HEK293T (cell line): Measurements from ENCODE around the gene GPR151.

ENCODE experiments used
- CTCF ChIA-PET: fragments of 350-600 bp; formaldehyde crosslinking; extraction: SDS; loops from one replicate; lab custom pipeline; 2021; ENCODE audit warnings: antibody characterized with exemption, inconsistent platforms; lab: Yijun Ruan, JAX
- POLR2A ChIA-PET: fragments of 350-600 bp; formaldehyde crosslinking; extraction: SDS; loops from one replicate; lab custom pipeline; 2020; ENCODE audit warnings: antibody characterized with exemption, inconsistent platforms; lab: Yijun Ruan, JAX
- DNase-seq: peaks from one replicate; pipeline ENCODE4 v3.0.0; 2012; ENCODE audit warnings: mixed read lengths; ENCODE audit errors: extremely low spot score
- ARNT ChIP-seq: fragments of 450-650 bp; IDR thresholded peaks from 2 replicates; pipeline ENCODE4 v1.6.1; 2017; ENCODE audit warnings: mild to moderate bottlenecking
- BHLHE40 ChIP-seq: fragments of 450-650 bp; IDR thresholded peaks from 2 replicates; pipeline ENCODE4 v1.6.1; 2016; ENCODE audit warnings: mild to moderate bottlenecking, moderate library complexity, borderline replicate concordance
- CTBP1 ChIP-seq: fragments of 450-650 bp; IDR thresholded peaks from 2 replicates; pipeline ENCODE4 v1.6.1; 2016; ENCODE audit warnings: borderline replicate concordance
- ELF4 ChIP-seq: fragments of 450-650 bp; IDR thresholded peaks from 2 replicates; pipeline ENCODE4 v1.6.1; 2017; ENCODE audit warnings: antibody characterized with exemption
- FOXA1 ChIP-seq: fragments of 450-650 bp; IDR thresholded peaks from 2 replicates; pipeline ENCODE4 v1.6.1; 2016; ENCODE audit warnings: mild to moderate bottlenecking
- FOXK2 ChIP-seq: fragments of 450-650 bp; IDR thresholded peaks from 2 replicates; pipeline ENCODE4 v1.6.1; 2016; ENCODE audit warnings: mild to moderate bottlenecking
- FOXM1 ChIP-seq: fragments of 450-650 bp; IDR thresholded peaks from 2 replicates; pipeline ENCODE4 v1.6.1; 2017; ENCODE audit warnings: mild to moderate bottlenecking, borderline replicate concordance
- HDGF ChIP-seq: fragments of 450-650 bp; IDR thresholded peaks from 2 replicates; pipeline ENCODE4 v1.6.1; 2017; ENCODE audit warnings: antibody characterized with exemption, borderline replicate concordance
- L3MBTL2 ChIP-seq: fragments of 450-650 bp; conservative IDR thresholded peaks from 2 replicates; pipeline ENCODE4 v1.6.1; 2016; ENCODE audit warnings: mild to moderate bottlenecking
- LEF1 ChIP-seq: fragments of 450-650 bp; IDR thresholded peaks from 2 replicates; pipeline ENCODE4 v1.6.1; 2017; ENCODE audit warnings: mild to moderate bottlenecking, borderline replicate concordance
- NFRKB ChIP-seq: fragments of 450-650 bp; IDR thresholded peaks from 2 replicates; pipeline ENCODE4 v1.6.1; 2016; ENCODE audit warnings: mild to moderate bottlenecking, moderate library complexity
- SP1 ChIP-seq: fragments of 450-650 bp; IDR thresholded peaks from 2 replicates; pipeline ENCODE4 v1.6.1; 2017
- SUZ12 ChIP-seq: fragments of 450-650 bp; IDR thresholded peaks from 2 replicates; pipeline ENCODE4 v1.6.1; 2016; ENCODE audit warnings: mild to moderate bottlenecking
- TARDBP ChIP-seq: fragments of 450-650 bp; IDR thresholded peaks from 2 replicates; pipeline ENCODE4 v1.6.1; 2016
- ZNF384 ChIP-seq: fragments of 450-650 bp; IDR thresholded peaks from 2 replicates; pipeline ENCODE4 v1.6.1; 2016
- TF ChIP-seq, protein P1 (sequence below): fragments of 450-650 bp; IDR thresholded peaks from 2 replicates; pipeline ENCODE4 v1.6.1; 2016

GPR151 gene

DNA sequence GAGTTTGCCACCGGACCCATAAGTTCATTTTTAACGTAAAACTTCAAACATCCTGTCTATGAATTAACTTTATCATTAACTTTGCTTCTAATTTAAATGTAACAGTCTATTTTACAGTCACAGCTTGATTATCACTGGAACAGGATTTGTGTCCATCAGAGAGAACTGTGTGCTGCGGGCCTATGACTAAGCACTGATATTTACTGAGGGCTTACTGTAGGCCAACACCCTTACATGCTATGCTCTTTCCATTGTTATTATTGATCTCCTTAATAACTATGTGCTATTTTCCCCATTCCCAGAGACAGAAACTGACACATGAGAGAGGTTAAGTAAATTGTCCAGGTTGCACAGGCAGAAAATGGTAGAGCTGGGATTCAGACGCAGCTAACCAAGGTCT is 24.0 kb upstream of the GPR151 start:
- ChIA-PET POLR2A (no interaction called here), CTCF (interaction anchor here (0.5 to 3.4 kb wide), 4 partner anchors 100 to 1857 kb away, joined by 3 to 26 read pairs (median 6); no protein-coding TSS in a partner anchor)
- DNase-seq: no peak
- no peak for TF ChIP-seq ZNF384
- TF ChIP-seq HDGF: no peak
- TF ChIP-seq LEF1: no peak
- no peak for TF ChIP-seq SUZ12
- no peak for TF ChIP-seq L3MBTL2
- TF ChIP-seq NFRKB: no peak
- no peak for TF ChIP-seq FOXA1
- TF ChIP-seq CTBP1: no peak
- TF ChIP-seq ELF4: no peak
- TF ChIP-seq, protein P1, sequence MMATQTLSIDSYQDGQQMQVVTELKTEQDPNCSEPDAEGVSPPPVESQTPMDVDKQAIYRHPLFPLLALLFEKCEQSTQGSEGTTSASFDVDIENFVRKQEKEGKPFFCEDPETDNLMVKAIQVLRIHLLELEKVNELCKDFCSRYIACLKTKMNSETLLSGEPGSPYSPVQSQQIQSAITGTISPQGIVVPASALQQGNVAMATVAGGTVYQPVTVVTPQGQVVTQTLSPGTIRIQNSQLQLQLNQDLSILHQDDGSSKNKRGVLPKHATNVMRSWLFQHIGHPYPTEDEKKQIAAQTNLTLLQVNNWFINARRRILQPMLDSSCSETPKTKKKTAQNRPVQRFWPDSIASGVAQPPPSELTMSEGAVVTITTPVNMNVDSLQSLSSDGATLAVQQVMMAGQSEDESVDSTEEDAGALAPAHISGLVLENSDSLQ: no peak
- TF ChIP-seq TARDBP: no peak
- no peak for TF ChIP-seq FOXK2
- no peak for TF ChIP-seq BHLHE40

- TF ChIP-seq LEF1 (no peak), FOXK2 (no peak), SUZ12 (no peak), SP1 (no peak), FOXM1 (no peak), L3MBTL2 (no peak), ARNT (no peak), FOXA1 (no peak), CTBP1 (no peak), BHLHE40 (no peak), ZNF384 (no peak), ELF4 (no peak), TARDBP (no peak), NFRKB (no peak)
- TF ChIP-seq, protein P1: no peak
- no peak for DNase-seq
- ChIA-PET CTCF (interaction anchor here (0.5 to 1.6 kb wide), 3 partner anchors 8 to 650 kb away, joined by 3 to 6 read pairs (median 4); no protein-coding TSS in a partner anchor), POLR2A (no interaction called here)
These were observed 22.4 kb upstream of the GPR151 start for GRCh38 chr5:146538432-146538831.

DNA sequence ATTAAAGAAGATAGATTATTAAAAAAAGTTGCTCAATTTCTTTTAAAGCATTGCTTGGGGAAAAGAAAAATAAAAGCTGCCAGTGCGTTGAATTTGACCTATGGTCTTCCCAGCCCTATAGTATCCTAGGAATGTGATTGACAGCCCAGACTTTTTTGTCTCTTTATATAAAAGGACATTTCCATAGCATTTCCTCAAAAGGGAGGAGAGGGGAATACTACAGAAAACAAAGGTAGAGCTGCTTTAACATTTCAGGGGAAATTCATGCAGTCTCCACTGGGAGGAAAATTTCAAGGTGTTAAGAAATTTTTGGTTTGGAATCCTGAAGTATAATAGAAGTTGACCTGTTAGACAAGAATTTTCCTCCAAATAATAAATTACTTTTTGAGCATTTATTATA is 17.9 kb upstream of the GPR151 start:
- CTCF ChIA-PET: interaction anchor here (0.5 to 3.6 kb wide), 17 partner anchors 9 to 1029 kb away, joined by 3 to 22 read pairs (median 4); partner anchors contain the start of gene GPR151
- DNase-seq: no peak
- POLR2A ChIA-PET: no interaction called here
- TF ChIP-seq TARDBP (no peak), ARNT (no peak), ZNF384 (no peak), CTBP1 (no peak), SUZ12 (no peak), BHLHE40 (no peak), HDGF (no peak), L3MBTL2 (no peak), ELF4 (no peak), FOXM1 (no peak), SP1 (no peak), LEF1 (no peak)
- TF ChIP-seq, protein P1: no peak

DNA sequence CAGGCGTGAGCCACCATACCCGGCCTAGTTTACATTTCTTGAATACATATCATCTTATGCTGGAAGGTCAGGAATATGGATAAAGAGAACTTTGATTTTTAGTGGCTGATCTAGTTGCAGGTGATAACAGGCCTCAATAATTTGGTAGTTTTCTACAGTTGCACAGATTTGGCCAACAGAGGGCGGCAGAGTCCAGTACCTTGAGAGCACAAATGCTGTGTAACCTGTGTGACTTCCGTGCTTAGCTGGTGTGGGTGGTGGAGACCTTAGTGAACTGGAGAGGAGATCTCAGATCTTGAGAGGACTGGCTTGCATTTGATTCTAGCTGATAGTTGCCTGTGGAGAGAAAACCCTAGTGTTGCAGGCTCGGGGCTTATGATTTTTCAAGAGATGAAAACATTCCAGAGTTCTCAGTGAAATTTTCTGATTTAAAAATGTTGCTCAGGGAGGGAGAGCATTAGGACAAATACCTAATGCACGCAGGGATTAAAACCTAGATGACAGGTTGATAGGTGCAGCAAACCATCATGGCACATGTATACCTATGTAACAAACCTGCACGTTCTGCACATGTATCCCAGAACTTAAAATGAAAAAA is 17.4 kb upstream of the GPR151 start:
- no peak for TF ChIP-seq ELF4
- TF ChIP-seq L3MBTL2: no peak
- TF ChIP-seq SP1: no peak
- no peak for TF ChIP-seq ZNF384
- TF ChIP-seq FOXK2: no peak
- no peak for TF ChIP-seq LEF1
- TF ChIP-seq, protein P1: no peak
- TF ChIP-seq TARDBP: no peak
- no peak for TF ChIP-seq FOXM1
- no peak for TF ChIP-seq FOXA1
- peak; percentile 72 for DNase-seq
- ChIA-PET CTCF (interaction anchor here (0.5 to 3.6 kb wide), 18 partner anchors 9 to 1029 kb away, joined by 3 to 22 read pairs (median 4); partner anchors contain the start of gene GPR151), POLR2A (no interaction called here)

DNA sequence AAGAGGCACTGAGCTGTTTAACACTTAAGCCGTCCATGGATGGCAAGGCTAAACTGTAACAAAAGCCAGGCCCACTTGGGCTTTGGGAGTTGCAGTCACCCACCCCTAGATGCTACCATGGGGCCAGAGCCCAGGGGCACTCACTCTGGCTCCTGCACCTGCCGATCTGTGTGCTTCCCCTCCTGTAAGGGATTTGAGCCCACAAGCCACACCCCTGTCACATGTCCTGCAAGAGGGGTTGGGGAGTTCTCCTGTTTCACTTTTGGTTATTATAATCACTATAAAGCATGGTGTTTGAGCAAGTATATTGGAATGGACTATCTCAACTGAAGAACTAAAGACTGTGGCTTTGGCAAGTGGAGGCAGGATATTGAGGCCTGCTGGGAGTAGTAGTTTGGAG is 14.0 kb upstream of the GPR151 start:
- CTCF ChIA-PET: interaction anchor here (0.7 kb wide), 1 partner anchor 8 kb away, joined by 3 read pairs; no protein-coding TSS in a partner anchor
- DNase-seq: no peak
- POLR2A ChIA-PET: no interaction called here
- TF ChIP-seq, protein P1: no peak
- TF ChIP-seq FOXK2 (no peak), TARDBP (no peak)
